OCI-M1 (cell line): ENCODE measurements around the gene KRT36.

Experiments used
- DNase-seq: peaks from one replicate; lab custom pipeline; 2025; lab: John Stamatoyannopoulos, UW

The KRT36 gene

GRCh38 chr17:41521574-41522261 lies 32.0 kb upstream of the KRT36 start:
- DNase-seq: no peak

GRCh38 chr17:41520821-41521521 lies 31.3 kb upstream of the KRT36 start:
- no peak for DNase-seq

- DNase-seq: no peak
Measured at GRCh38 chr17:41519501-41520224, 30.0 kb upstream of the KRT36 start.

GRCh38 chr17:41518789-41519449 lies 29.2 kb upstream of the KRT36 start, which contains the start of gene KRT15:
TSS of gene KRT15 (minus strand) at chr17:41518890. CDS start at chr17:41518827, 63 bp downstream.
- no peak for DNase-seq

- no peak for DNase-seq
Measured at GRCh38 chr17:41518031-41518430, 28.3 kb upstream of the KRT36 start.

GRCh38 chr17:41516830-41517283 lies 27.1 kb upstream of the KRT36 start:
- DNase-seq: no peak

GRCh38 chr17:41516147-41516829 lies 26.6 kb upstream of the KRT36 start:
- no peak for DNase-seq

GRCh38 chr17:41513168-41513547 lies 23.4 kb upstream of the KRT36 start:
- no peak for DNase-seq

GRCh38 chr17:41512546-41513167 lies 22.9 kb upstream of the KRT36 start:
- DNase-seq: no peak

GRCh38 chr17:41511716-41512115 lies 22.0 kb upstream of the KRT36 start:
- DNase-seq: no peak

- DNase-seq: peak; percentile 68
Measured at GRCh38 chr17:41511116-41511515, 21.4 kb upstream of the KRT36 start.

GRCh38 chr17:41510251-41511065 lies 20.7 kb upstream of the KRT36 start:
- peak; percentile 7 for DNase-seq

- no peak for DNase-seq
Measured at GRCh38 chr17:41507315-41507880, 17.7 kb upstream of the KRT36 start.

GRCh38 chr17:41505809-41506767 lies 16.4 kb upstream of the KRT36 start:
- peak; percentile 64 for DNase-seq

- no peak for DNase-seq
Measured at GRCh38 chr17:41505007-41505808, 15.5 kb upstream of the KRT36 start, which contains the start of gene KRT13. TSS of gene KRT13 (minus strand) at chr17:41505612. CDS start at chr17:41505550, 62 bp downstream.

- no peak for DNase-seq
Measured at GRCh38 chr17:41504246-41504977, 14.7 kb upstream of the KRT36 start.

- DNase-seq: no peak
Measured at GRCh38 chr17:41503202-41503601, 13.5 kb upstream of the KRT36 start.
